Bronchial epithelial cell (primary cell): ENCODE data around the gene SLC1A1. TPM values are rescaled to one million over a fixed set of nuclear protein-coding genes. Genes with fewer than 3 reads are reported as not detected.

Experiments used
- DNase-seq: peaks from one replicate; pipeline ENCODE4 v3.0.0-alpha.2; 2010; ENCODE audit warnings: low read depth
- FAIRE-seq: peaks from 2 replicates; lab custom pipeline; 2011; peaks lifted over from hg19 to GRCh38; lab: Jason Lieb, UNC
- H3K27me3 ChIP-seq: 2 replicates; pipeline ENCODE4 v1.5.1; 2011; ENCODE audit warnings: low read length; ENCODE audit not compliant: control insufficient read depth, insufficient read depth
- H3K36me3 ChIP-seq: 2 replicates; pipeline ENCODE4 v1.5.1; 2011; ENCODE audit warnings: low read length; ENCODE audit not compliant: control insufficient read depth, insufficient read depth
- H3K4me3 ChIP-seq: 2 replicates; pipeline ENCODE4 v1.5.1; 2011; ENCODE audit warnings: mild to moderate bottlenecking, low read depth, low read length, control low read depth
- total RNA-seq: library from RNA; depleted of rRNA; stranded (reverse); fragments of >200 nt; gene quantifications from 2 replicates; pipeline ENCODE4 v1.2.1, GENCODE V29; 2014
- TF ChIP-seq, protein P1 (sequence below): IDR thresholded peaks from 2 replicates; pipeline ENCODE4 v1.5.1; 2011; ENCODE audit warnings: mild to moderate bottlenecking, moderate library complexity, low read length, control low read depth, inconsistent platforms; ENCODE audit not compliant: insufficient read depth, severe bottlenecking

Gene SLC1A1
- total RNA-seq, 1 donor from 2014 or later, result 1.1 TPM

DNA sequence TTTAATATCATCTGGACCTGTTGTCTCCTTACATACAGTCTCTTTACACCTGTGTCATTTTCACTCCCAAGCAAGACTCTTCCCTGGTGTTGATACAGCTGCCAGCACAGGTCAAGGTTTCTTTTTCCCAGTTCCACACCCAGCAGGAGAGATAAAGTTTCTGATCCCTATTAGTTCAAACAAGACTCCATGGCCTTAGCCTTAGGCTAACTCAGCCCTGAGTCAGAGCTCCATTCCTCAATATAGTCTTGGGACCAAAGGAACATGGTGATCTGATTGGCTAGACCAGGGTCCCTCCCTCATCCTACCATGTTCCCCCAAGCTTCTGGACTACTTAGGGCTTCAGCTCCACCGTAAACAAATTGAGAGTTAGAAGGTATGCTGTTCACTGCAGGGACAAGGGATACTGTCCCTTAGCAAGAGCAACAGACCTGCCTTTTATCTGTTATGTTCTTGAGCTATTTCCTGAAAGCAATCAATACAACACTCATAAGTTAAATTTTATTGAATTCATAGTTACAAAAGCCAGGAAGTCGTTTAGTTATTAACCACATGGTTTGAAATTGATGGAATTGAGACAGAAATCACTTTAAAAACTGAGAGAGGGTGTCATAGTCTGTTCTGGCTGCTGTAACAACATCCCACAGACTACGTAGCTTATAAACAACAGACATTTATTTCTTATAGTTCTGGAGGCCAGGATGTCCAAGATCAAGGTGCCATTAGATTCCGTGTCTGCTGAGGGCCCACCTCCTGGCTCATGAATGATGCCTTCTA is 20.5 kb downstream of the SLC1A1 start:
- peak; percentile 58 for DNase-seq
- H3K36me3 ChIP-seq, result no peaks in the 10 kb centered on the region
- TF ChIP-seq, protein P1, sequence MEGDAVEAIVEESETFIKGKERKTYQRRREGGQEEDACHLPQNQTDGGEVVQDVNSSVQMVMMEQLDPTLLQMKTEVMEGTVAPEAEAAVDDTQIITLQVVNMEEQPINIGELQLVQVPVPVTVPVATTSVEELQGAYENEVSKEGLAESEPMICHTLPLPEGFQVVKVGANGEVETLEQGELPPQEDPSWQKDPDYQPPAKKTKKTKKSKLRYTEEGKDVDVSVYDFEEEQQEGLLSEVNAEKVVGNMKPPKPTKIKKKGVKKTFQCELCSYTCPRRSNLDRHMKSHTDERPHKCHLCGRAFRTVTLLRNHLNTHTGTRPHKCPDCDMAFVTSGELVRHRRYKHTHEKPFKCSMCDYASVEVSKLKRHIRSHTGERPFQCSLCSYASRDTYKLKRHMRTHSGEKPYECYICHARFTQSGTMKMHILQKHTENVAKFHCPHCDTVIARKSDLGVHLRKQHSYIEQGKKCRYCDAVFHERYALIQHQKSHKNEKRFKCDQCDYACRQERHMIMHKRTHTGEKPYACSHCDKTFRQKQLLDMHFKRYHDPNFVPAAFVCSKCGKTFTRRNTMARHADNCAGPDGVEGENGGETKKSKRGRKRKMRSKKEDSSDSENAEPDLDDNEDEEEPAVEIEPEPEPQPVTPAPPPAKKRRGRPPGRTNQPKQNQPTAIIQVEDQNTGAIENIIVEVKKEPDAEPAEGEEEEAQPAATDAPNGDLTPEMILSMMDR, result no peak
- no peak overlapping the region for H3K4me3 ChIP-seq
- no peak for FAIRE-seq
- H3K27me3 ChIP-seq, result no peaks in the 10 kb centered on the region

DNA sequence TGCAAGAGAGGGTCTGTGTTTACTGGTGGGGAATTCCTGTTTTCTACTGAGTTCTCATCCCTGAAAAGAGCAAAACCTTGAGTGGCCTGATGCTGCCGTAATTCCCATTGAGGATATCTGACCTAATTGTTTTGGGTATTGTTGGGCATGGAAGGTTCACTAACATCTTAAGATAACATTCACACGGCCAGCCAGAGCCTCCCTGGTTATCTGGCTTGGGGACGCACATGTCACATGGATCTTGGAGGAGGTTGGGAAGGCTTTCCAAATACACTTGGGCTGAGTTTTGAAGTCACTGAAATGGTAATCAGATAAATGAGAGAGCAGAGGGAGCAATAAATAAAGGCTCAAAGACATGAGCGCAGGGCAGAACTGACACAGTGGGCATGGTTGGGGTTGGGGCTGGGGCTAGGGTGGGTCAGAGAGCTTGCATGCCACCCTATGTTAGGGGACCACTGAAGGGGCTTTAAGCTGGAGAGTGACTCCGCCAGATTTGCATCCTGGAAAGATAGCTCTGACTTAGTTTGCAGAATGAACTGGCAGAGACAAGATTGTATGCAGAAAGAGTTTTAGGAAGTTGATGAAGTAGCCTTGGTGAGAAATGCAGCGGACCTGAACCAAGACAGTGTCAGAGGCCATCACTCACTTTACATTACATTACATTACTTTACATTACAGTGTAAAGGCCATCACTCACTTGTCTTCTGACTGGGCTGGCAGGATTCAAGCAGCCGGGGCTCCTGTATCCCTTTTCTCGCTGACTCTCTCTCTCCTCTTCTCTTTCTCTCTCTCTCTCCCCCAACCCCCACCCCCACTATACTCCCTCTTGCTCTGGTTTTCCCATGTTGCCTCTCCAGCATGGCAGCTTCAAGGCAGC is 24.2 kb downstream of the SLC1A1 start:
- Histone ChIP-seq H3K4me3 (no peak overlapping the region), H3K36me3 (no peaks in the 10 kb centered on the region), H3K27me3 (no peaks in the 10 kb centered on the region)
- FAIRE-seq, result peak; percentile 23
- no peak for DNase-seq
- TF ChIP-seq, protein P1, result no peak

DNA sequence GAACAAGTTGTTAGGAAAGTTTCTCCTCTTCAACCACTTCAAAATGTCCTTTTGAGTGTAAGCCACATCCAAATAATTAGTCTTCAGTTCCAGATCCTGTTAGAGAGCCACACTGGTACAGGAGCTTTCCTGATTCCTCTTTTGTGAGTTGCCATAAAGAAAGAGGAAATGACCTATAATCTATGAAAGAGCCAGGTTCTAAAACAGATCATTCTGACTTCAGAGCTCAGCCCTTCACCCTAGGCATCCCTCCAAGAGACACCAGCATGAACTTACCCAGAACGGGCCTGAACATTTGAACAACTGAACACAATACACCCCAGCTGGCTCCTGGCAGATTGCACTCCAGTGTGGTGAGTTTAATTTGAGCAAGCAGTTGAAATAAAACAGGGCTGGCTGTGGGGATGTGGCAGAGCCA is 25.7 kb downstream of the SLC1A1 start:
- H3K4me3 ChIP-seq, result no peak overlapping the region
- H3K36me3 ChIP-seq, result no peaks in the 10 kb centered on the region
- no peaks in the 10 kb centered on the region for H3K27me3 ChIP-seq
- FAIRE-seq (no peak), DNase-seq (no peak)
- TF ChIP-seq, protein P1, result no peak

DNA sequence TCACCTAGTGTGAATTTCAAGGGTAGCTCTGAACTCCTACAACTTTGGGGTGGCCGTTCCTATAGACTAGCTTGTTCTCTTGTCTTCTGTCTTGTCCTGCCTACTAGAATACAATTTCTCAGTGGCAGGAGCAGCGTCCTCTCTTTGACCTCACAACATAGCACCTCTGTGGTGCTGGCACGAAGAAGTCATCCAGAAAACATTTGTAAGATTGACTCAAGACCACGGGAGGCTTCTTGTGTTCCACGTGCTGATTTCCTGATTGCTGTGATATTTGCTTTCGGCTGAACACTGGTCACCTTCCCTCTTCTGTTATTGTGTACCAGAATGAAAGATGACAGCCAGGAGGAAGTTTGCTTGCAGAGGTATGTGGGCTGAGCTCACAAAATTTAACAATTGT is 27.0 kb downstream of the SLC1A1 start:
- H3K36me3 ChIP-seq, result no peaks in the 10 kb centered on the region
- TF ChIP-seq, protein P1, result no peak
- no peak for DNase-seq
- H3K4me3 ChIP-seq, result no peak overlapping the region
- no peaks in the 10 kb centered on the region for H3K27me3 ChIP-seq
- FAIRE-seq, result no peak

DNA sequence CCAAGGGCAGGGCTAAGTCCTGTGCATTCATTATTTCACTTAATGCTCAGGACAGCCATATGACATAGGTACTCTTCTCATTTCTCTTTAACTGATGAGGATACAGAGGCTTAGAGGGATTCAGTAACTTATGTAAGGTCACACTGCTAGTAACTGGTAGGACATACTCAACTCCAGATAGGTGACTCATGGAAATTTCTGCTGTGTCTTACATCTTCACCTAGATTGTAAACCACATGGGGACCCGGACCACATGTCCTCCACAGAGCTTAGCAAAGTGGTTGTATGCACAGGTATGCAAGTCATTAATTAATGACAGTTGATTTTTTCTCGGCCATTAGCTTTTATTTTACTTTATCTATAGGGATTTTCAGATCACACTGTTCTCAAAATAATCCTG is 29.3 kb downstream of the SLC1A1 start:
- DNase-seq (no peak), FAIRE-seq (no peak)
- Histone ChIP-seq H3K4me3 (no peak overlapping the region), H3K36me3 (no peaks in the 10 kb centered on the region), H3K27me3 (no peaks in the 10 kb centered on the region)
- TF ChIP-seq, protein P1, result no peak
